ENCODE results near the gene DMRT1.

DNA sequence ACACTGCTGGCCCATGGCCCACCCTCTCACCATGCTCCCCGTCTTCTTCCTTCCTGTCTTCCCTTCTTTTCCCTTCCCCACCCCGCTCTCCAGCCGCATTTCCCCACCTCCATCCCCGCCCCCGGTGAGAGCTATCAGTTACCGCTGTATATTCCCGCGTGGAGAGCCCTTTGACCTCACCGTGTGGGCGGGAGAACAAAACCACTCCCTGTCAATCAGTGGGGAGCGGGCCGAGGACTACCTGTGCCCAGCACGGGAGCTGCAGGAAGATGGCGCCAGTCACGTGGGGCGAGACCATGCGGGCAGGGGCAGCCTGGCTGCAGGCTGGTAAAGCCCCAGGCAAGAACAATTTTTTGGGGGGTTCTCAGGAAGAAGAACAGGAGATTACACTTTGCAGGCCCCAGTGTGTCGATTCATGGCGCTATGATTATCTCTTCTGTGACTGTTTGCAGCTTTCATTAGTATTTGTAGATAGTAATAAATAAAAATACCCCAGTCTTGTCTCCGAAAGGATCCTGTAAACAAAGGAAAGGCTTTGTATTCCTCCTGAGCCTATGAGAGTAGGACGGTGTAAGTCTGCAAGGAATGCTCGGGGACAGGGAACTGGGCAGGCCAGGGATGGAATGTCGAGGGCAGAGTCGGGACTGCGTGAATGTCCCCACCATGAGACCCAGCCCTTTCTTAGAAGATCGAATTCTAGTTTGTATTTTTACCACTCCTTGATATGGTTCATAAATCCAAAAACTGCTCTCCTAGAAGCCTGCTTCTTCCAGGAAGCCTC is 14.8 kb upstream of the DMRT1 start:
- TF ChIP-seq, protein P1, sequence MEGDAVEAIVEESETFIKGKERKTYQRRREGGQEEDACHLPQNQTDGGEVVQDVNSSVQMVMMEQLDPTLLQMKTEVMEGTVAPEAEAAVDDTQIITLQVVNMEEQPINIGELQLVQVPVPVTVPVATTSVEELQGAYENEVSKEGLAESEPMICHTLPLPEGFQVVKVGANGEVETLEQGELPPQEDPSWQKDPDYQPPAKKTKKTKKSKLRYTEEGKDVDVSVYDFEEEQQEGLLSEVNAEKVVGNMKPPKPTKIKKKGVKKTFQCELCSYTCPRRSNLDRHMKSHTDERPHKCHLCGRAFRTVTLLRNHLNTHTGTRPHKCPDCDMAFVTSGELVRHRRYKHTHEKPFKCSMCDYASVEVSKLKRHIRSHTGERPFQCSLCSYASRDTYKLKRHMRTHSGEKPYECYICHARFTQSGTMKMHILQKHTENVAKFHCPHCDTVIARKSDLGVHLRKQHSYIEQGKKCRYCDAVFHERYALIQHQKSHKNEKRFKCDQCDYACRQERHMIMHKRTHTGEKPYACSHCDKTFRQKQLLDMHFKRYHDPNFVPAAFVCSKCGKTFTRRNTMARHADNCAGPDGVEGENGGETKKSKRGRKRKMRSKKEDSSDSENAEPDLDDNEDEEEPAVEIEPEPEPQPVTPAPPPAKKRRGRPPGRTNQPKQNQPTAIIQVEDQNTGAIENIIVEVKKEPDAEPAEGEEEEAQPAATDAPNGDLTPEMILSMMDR (IDR thresholded peaks at IDR 0.05; ENCODE audit: insufficient read depth, low read depth, low read length) = no peak
- TF ChIP-seq EZH2 (IDR thresholded peaks at IDR 0.05; ENCODE audit: insufficient read depth, low read length) = no peak
